GM12873 (cell line): ENCODE data around the gene IQCH.

Experiments
- CTCF ChIP-seq: IDR thresholded peaks from 2 replicates; pipeline ENCODE4 v1.5.1; 2012; ENCODE audit warnings: low read depth, mild to moderate bottlenecking, moderate library complexity, low read length, control low read depth; ENCODE audit not compliant: insufficient read depth; ENCODE audit errors: missing control alignments

IQCH gene

GRCh38 chr15:67254238-67255175 is at the start of gene IQCH, which contains the start of gene AAGAB:
IQCH (plus strand) TSS chr15:67254786; CDS start chr15:67254897, 111 bp downstream.
AAGAB (minus strand) TSS chr15:67254661; CDS start chr15:67254631, 30 bp downstream.
- no peak for TF ChIP-seq CTCF

GRCh38 chr15:67207555-67208207 is 46.9 kb upstream of the IQCH start:
- no peak for TF ChIP-seq CTCF

- no peak for TF ChIP-seq CTCF
These were observed 46.2 kb upstream of the IQCH start for GRCh38 chr15:67208396-67208795.

GRCh38 chr15:67210555-67211168 is 43.9 kb upstream of the IQCH start:
- no peak for TF ChIP-seq CTCF

GRCh38 chr15:67212684-67213367 is 41.8 kb upstream of the IQCH start:
- TF ChIP-seq CTCF, result no peak

- no peak for TF ChIP-seq CTCF
These were observed 39.5 kb upstream of the IQCH start for GRCh38 chr15:67215102-67215501.

- no peak for TF ChIP-seq CTCF
These were observed 37.7 kb upstream of the IQCH start for GRCh38 chr15:67216859-67217258.
